ENCODE measurements around the gene STX18. TPM values are rescaled to one million over a fixed set of nuclear protein-coding genes. Genes with fewer than 3 reads are reported as not detected.

The STX18 gene
- polyA plus RNA-seq, 3 donors: 59.7 to 74.7 (median 63.8) TPM

- no peak for DNase-seq
Measured at GRCh38 chr4:4388311-4388790, 153.5 kb downstream of the STX18 start.

DNA sequence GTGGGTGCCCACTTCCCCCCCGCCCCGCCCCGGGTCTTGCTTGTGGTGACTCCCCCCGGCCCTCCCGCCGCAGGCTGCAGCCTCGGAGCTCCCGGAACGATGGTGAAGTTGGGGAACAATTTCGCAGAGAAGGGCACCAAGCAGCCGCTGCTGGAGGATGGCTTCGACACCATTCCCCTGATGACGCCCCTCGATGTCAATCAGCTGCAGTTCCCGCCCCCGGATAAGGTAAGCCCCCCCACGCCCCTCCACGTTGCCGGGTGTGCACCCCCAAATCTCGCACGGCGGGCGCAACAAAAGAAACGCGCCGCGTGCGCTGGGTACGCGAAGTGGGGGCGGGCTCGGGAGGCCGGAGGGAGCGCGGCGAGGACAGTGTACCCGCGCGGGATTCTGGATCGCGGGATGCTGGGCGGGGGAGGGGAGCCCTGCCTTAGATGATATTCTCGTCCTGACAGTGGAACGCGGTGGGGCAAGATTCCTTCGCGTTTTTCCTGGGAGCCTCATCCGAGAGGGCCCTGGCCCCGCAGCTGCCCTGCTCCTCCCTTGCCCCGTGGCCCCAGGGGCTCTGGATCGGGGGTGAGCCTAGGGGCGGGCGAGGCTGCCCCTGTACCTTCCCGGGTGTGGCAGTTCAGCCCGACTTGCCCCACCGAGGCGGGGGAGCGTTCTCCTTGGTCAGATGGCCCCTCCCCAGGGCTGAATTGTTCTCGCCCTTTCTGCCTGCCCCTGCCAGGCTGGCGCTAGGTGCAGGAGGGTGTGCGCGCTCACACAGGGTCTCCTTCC, 154.1 kb downstream of the STX18 start:
- DNase-seq: no peak

GRCh38 chr4:4386736-4387392, 155.0 kb downstream of the STX18 start, which contains the start of gene NSG1:
TSS of gene NSG1 (plus strand) at chr4:4387102. CDS start at chr4:4387630, 528 bp downstream.
- DNase-seq: no peak

GRCh38 chr4:4386296-4386735, 155.5 kb downstream of the STX18 start:
- no peak for DNase-seq

- no peak for DNase-seq
Measured at GRCh38 chr4:4385729-4386295, 156.0 kb downstream of the STX18 start.

DNA sequence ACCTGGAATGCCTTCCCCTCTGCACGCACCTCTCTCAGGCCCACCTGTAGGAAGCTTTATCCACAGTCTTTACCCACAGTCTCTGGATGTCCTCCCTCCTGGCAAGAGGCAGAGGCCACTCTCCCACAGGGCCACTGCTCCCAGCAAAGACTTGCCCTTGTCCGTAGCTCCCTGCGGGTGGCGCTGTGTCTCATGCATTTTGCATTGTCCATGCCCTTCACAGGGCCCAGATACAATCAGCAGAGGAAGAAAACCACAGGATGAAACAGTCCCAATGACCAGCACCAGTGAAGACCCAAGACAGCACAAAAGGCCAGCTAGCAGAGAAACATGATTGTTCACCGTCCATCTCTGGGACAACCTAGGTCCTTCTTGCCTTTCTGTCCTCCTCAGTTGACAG, 157.0 kb downstream of the STX18 start:
- DNase-seq: no peak

GRCh38 chr4:4383085-4383484, 158.8 kb downstream of the STX18 start:
- DNase-seq: no peak

- DNase-seq: no peak
Measured at GRCh38 chr4:4379540-4380087, 162.2 kb downstream of the STX18 start.

GRCh38 chr4:4377732-4378460, 164.0 kb downstream of the STX18 start:
- no peak for DNase-seq

DNA sequence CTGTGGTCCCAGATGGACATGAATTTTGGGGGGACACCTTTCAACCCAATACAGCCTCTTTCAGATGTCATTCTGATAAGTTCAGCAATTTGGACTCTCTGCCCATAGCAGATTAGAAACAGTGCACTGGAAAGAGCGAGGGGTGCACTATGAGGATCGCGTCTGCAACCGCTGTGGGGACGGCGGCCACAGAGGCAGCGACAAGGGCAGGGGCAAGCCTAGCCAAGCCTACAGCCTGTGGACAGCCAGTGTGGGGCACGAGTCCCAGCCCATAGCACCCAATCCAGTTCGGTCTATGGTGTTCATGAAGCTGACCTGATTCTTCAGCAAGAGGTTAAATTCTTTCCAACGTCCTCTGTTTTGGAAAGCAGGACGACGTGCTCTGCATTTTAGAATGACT, 164.7 kb downstream of the STX18 start:
- no peak for DNase-seq

DNA sequence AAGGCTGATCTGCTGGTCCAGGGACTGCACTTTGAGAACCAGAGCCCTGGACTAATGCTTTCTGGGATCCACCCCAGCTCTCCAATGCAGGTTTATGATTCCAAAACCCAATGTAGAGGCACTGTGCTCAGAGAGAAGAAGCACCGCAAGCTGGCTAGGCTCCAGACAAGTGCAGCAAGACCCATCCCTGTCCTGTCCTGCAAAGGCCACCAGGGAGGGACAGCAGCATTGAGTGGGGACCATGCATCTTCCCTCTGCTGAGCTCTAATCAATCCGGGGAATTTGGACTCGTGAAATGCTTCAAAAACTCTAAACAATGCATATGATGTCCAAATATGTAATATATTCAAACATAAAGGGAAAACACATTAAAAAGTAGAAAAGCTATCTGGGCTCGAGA, 165.8 kb downstream of the STX18 start:
- DNase-seq: no peak

DNA sequence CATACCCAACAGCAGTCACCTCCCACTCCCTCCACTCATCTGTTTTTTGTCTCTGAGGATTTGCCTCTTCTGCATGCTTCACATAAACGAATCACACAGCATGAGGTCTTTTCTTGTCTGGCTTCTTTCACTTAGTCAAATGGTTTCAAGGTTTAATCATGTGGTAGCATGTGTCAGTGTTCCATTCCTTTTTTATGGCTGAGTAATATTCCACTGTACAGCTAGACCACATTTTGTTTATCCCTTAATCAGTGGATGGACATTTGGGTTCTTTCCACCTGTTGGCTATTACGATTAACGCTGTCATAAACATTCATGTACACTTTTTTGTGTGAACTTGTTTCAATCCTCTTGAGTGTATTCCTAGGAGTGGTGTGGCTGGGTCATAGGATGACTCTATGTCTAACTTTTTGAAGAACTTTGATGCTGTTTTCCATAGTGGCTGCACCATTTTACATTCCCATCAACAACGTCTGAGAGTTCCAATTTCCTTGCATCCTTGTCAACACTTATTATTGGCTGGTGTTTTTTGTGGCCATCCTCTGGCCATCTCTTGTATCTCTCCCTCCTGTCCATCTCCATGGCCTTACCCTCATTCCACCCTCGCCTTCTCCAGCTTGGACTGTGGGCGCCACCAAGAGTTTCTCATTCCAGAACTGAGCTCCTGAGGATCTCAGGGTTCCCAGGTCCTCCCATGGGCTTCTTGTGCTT, 167.3 kb downstream of the STX18 start:
- no peak for DNase-seq

Other genes starting within 250 kb of the STX18 start
- gene NSG1, start 154.9 kb downstream of the STX18 start, polyA plus RNA-seq (ENCODE audit: insufficient read length in 3 of 3): 1 to 10 TPM; 3.6 to 4.8 (median 4.3) TPM